GM18909 (cell line): ENCODE measurements around the gene SYCP2.
"Not testable (repeated sequence)": the region's sequence is repeated elsewhere in the genome, so short reads cannot be mapped to it uniquely, and the experiment has no call there.

Experiments
- ATAC-seq: cut with Tn5 transposase; IDR thresholded peaks from one replicate; pipeline ENCODE4 v1.9.1; 2021; ENCODE audit warnings: mild to moderate bottlenecking; ENCODE audit not compliant: unreplicated experiment, poor library complexity

The SYCP2 gene

GRCh38 chr20:59923514-59923913 is 9.9 kb downstream of the SYCP2 start:
- no peak for ATAC-seq

- no peak for ATAC-seq
Observed at GRCh38 chr20:59920944-59921343, 12.5 kb downstream of the SYCP2 start.

GRCh38 chr20:59912609-59913008 is 20.8 kb downstream of the SYCP2 start:
- ATAC-seq, result no peak

GRCh38 chr20:59911041-59911440 is 22.4 kb downstream of the SYCP2 start:
- ATAC-seq, result no peak

GRCh38 chr20:59908855-59909254 is 24.6 kb downstream of the SYCP2 start:
- ATAC-seq, result no peak

- no peak for ATAC-seq
Observed at GRCh38 chr20:59903621-59904020, 29.8 kb downstream of the SYCP2 start.

GRCh38 chr20:59902470-59902869 is 31.0 kb downstream of the SYCP2 start:
- no peak for ATAC-seq

- ATAC-seq, result no peak
Observed at GRCh38 chr20:59895908-59896307, 37.5 kb downstream of the SYCP2 start.

GRCh38 chr20:59891581-59891980 is 41.9 kb downstream of the SYCP2 start:
- ATAC-seq, result no peak

GRCh38 chr20:59890035-59890434 is 43.4 kb downstream of the SYCP2 start:
- ATAC-seq, result not testable (repeated sequence)

GRCh38 chr20:59888050-59888449 is 45.4 kb downstream of the SYCP2 start:
- ATAC-seq, result no peak

GRCh38 chr20:59884494-59884893 is 48.9 kb downstream of the SYCP2 start:
- ATAC-seq, result no peak

- no peak for ATAC-seq
Observed at GRCh38 chr20:59880198-59880597, 53.2 kb downstream of the SYCP2 start.

GRCh38 chr20:59873409-59873808 is 60.0 kb downstream of the SYCP2 start:
- ATAC-seq, result no peak

- ATAC-seq, result no peak
Observed at GRCh38 chr20:59871096-59871495, 62.3 kb downstream of the SYCP2 start.

GRCh38 chr20:59866338-59866737 is 67.1 kb downstream of the SYCP2 start:
- no peak for ATAC-seq

- ATAC-seq, result no peak
Observed at GRCh38 chr20:59864726-59865125, 68.7 kb downstream of the SYCP2 start.

GRCh38 chr20:59863058-59863457 is 70.4 kb downstream of the SYCP2 start:
- ATAC-seq, result no peak

- ATAC-seq, result no peak
Observed at GRCh38 chr20:59861401-59861800, 72.0 kb downstream of the SYCP2 start.

GRCh38 chr20:59858425-59858824 is 75.0 kb downstream of the SYCP2 start:
- ATAC-seq, result no peak

- no peak for ATAC-seq
Observed at GRCh38 chr20:59857966-59858365, 75.5 kb downstream of the SYCP2 start.

- ATAC-seq, result not testable (repeated sequence)
Observed at GRCh38 chr20:59856941-59857340, 76.5 kb downstream of the SYCP2 start.

GRCh38 chr20:59856526-59856925 is 76.9 kb downstream of the SYCP2 start:
- ATAC-seq, result not testable (repeated sequence)
